H9 (cell line): ENCODE results near the gene SLC4A5. TPM values are rescaled to one million over a fixed set of nuclear protein-coding genes. Genes with fewer than 3 reads are reported as not detected.

ENCODE experiments used
- DNase-seq: peaks from one replicate; pipeline ENCODE4 v3.0.0-alpha.2; 2017
- H2AFZ ChIP-seq: one replicate; pipeline ENCODE4 v1.6.1; 2013; ENCODE audit warnings: mild to moderate bottlenecking, low read length, control low read depth, moderate library complexity
- H2AK5ac ChIP-seq: 2 replicates; pipeline ENCODE4 v1.6.1; 2013; ENCODE audit warnings: low read length, control low read depth, mixed read lengths; ENCODE audit not compliant: insufficient read length
- H2BK120ac ChIP-seq: one replicate; pipeline ENCODE4 v1.6.1; 2013; ENCODE audit warnings: low read depth, mild to moderate bottlenecking, low read length, control low read depth, inconsistent platforms; ENCODE audit not compliant: poor library complexity, severe bottlenecking
- H2BK12ac ChIP-seq: 2 replicates; pipeline ENCODE4 v1.6.1; 2013; ENCODE audit warnings: low read length, control low read depth, mixed read lengths, low read depth; ENCODE audit not compliant: insufficient read length
- H2BK15ac ChIP-seq: 2 replicates; pipeline ENCODE4 v1.6.1; 2013; ENCODE audit warnings: low read depth, low read length, control low read depth
- H2BK20ac ChIP-seq: one replicate; pipeline ENCODE4 v1.6.1; 2013; ENCODE audit warnings: low read depth, mild to moderate bottlenecking, low read length, control low read depth, inconsistent platforms; ENCODE audit not compliant: poor library complexity, severe bottlenecking
- H2BK5ac ChIP-seq: 2 replicates; pipeline ENCODE4 v1.6.1; 2013; ENCODE audit warnings: low read length, control low read depth, mixed read lengths; ENCODE audit not compliant: insufficient read length
- H3K14ac ChIP-seq: 2 replicates; pipeline ENCODE4 v1.6.1; 2013; ENCODE audit warnings: low read length, control low read depth; ENCODE audit not compliant: insufficient read depth
- H3K18ac ChIP-seq: 2 replicates; pipeline ENCODE4 v1.6.1; 2013; ENCODE audit warnings: low read depth, mild to moderate bottlenecking, mixed read lengths, low read length, control low read depth; ENCODE audit not compliant: insufficient read length
- H3K23ac ChIP-seq: 2 replicates; pipeline ENCODE4 v1.6.1; 2013; ENCODE audit warnings: low read length, control low read depth, mixed read lengths, low read depth; ENCODE audit not compliant: insufficient read length
- H3K23me2 ChIP-seq: 2 replicates; pipeline ENCODE4 v1.6.1; 2013; ENCODE audit warnings: low read depth, mild to moderate bottlenecking, mixed read lengths, low read length, control low read depth; ENCODE audit not compliant: insufficient read length, poor library complexity, severe bottlenecking
- H3K27ac ChIP-seq: 2 replicates; pipeline ENCODE4 v1.5.1; 2013; ENCODE audit warnings: low read length, control low read depth, mixed read lengths, low read depth; ENCODE audit not compliant: insufficient read length
- H3K27me3 ChIP-seq: 2 replicates; pipeline ENCODE4 v1.6.1; 2013; ENCODE audit warnings: low read length, control low read depth, inconsistent platforms; ENCODE audit not compliant: insufficient read depth
- H3K4ac ChIP-seq: 2 replicates; pipeline ENCODE4 v1.6.1; 2013; ENCODE audit warnings: low read depth, mild to moderate bottlenecking, control low read depth, inconsistent platforms, low read length, moderate library complexity
- H3K4me1 ChIP-seq: 2 replicates; pipeline ENCODE4 v1.6.1; 2013; ENCODE audit warnings: low read length, control low read depth, inconsistent platforms; ENCODE audit not compliant: insufficient read depth
- H3K4me2 ChIP-seq: 2 replicates; pipeline ENCODE4 v1.6.1; 2013; ENCODE audit warnings: low read length, control low read depth, mixed read lengths; ENCODE audit not compliant: insufficient read length, insufficient read depth
- H3K56ac ChIP-seq: 2 replicates; pipeline ENCODE4 v1.6.1; 2013; ENCODE audit warnings: low read depth, mild to moderate bottlenecking, mixed read lengths, low read length, control low read depth; ENCODE audit not compliant: insufficient read length
- H3K79me1 ChIP-seq: 2 replicates; pipeline ENCODE4 v1.6.1; 2013; ENCODE audit warnings: low read depth, mild to moderate bottlenecking, moderate library complexity, low read length, control low read depth, inconsistent platforms; ENCODE audit not compliant: insufficient read depth, poor library complexity, severe bottlenecking
- H3K79me2 ChIP-seq: 2 replicates; pipeline ENCODE4 v1.6.1; 2013; ENCODE audit warnings: low read length, control low read depth, inconsistent platforms; ENCODE audit not compliant: insufficient read depth
- H3K9ac ChIP-seq: 2 replicates; pipeline ENCODE4 v1.6.1; 2013; ENCODE audit warnings: low read length, control low read depth, mixed read lengths; ENCODE audit not compliant: insufficient read length; ENCODE audit errors: extremely low read depth
- H3K9me3 ChIP-seq: one replicate; pipeline ENCODE4 v1.6.1; 2013; ENCODE audit warnings: low read depth, low read length, inconsistent platforms; ENCODE audit not compliant: control insufficient read depth
- H3T11ph ChIP-seq: one replicate; pipeline ENCODE4 v1.6.1; 2013; ENCODE audit warnings: mild to moderate bottlenecking, low read length, control low read depth, inconsistent platforms
- H4K20me1 ChIP-seq: one replicate; pipeline ENCODE4 v1.6.1; 2013; ENCODE audit not compliant: control insufficient read depth, insufficient read length, insufficient read depth
- H4K5ac ChIP-seq: 2 replicates; pipeline ENCODE4 v1.6.1; 2013; ENCODE audit warnings: low read depth, mild to moderate bottlenecking, mixed read lengths, low read length, control low read depth; ENCODE audit not compliant: insufficient read length
- H4K8ac ChIP-seq: replicated peaks from 2 replicates; pipeline ENCODE4 v1.6.1; 2013; ENCODE audit warnings: low read length, control low read depth, mixed read lengths, low read depth; ENCODE audit not compliant: insufficient read length
- H4K91ac ChIP-seq: 2 replicates; pipeline ENCODE4 v1.6.1; 2013; ENCODE audit warnings: low read depth, mild to moderate bottlenecking, moderate library complexity, mixed read lengths, low read length, control low read depth; ENCODE audit not compliant: insufficient read length
- H3K27ac Mint-ChIP-seq, 3 experiments: 2 replicates in 2 of 3; 3 replicates in 1 of 3; pipeline ENCODE4 v1.8.0; 2020 to 2021; ENCODE audit warnings: mixed read lengths in 3 of 3, mild to moderate bottlenecking in 1 of 3, moderate library complexity in 1 of 3
- H3K27me3 Mint-ChIP-seq: 2 replicates; pipeline ENCODE4 v1.8.0; 2021; ENCODE audit warnings: low read depth, mild to moderate bottlenecking, moderate library complexity, mixed read lengths
- H3K36me3 Mint-ChIP-seq, 3 experiments: 2 replicates in 2 of 3; 3 replicates in 1 of 3; pipeline ENCODE4 v1.8.0; 2020 to 2021; ENCODE audit warnings: low read depth in 3 of 3, mixed read lengths in 3 of 3; ENCODE audit not compliant: insufficient read depth in 1 of 3
- H3K4me1 Mint-ChIP-seq, 2 experiments: 2 replicates each; pipeline ENCODE4 v1.8.0; 2020; ENCODE audit warnings: mixed read lengths in 2 of 2
- H3K4me3 Mint-ChIP-seq, 2 experiments: 2 replicates in 1 of 2; 3 replicates in 1 of 2; pipeline ENCODE4 v1.8.0; 2020 to 2021; ENCODE audit warnings: mild to moderate bottlenecking in 2 of 2, mixed read lengths in 2 of 2, moderate library complexity in 1 of 2
- H3K9me3 Mint-ChIP-seq, 2 experiments: 2 replicates in 1 of 2; 3 replicates in 1 of 2; pipeline ENCODE4 v1.8.0; 2020; ENCODE audit warnings: mild to moderate bottlenecking in 2 of 2, mixed read lengths in 2 of 2, moderate library complexity in 1 of 2
- CTCF ChIP-seq: fragments of 200-600 bp; sonication (generic); conservative IDR thresholded peaks from 3 replicates; pipeline ENCODE4 v1.8.0; 2021; ENCODE audit warnings: antibody characterized with exemption, mild to moderate bottlenecking
- WGBS: extraction: QIAGEN DNeasy Blood & Tissue Kit; methylation state at CpG from one replicate; pipeline ENCODE4 v1.1.7; 2013; ENCODE audit warnings: missing lambda C conversion rate, low lambda C conversion rate, mixed read lengths; ENCODE audit not compliant: insufficient read length; ENCODE audit errors: extremely low coverage; 5-methylcytosine and 5-hydroxymethylcytosine counted together
- total RNA-seq: library from RNA; stranded (reverse); gene quantifications from 2 replicates; pipeline ENCODE4 v1.2.1, GENCODE V29; 2021

The SLC4A5 gene
- total RNA-seq, 1 experiment from 2014 or later, result 0.50 TPM

DNA sequence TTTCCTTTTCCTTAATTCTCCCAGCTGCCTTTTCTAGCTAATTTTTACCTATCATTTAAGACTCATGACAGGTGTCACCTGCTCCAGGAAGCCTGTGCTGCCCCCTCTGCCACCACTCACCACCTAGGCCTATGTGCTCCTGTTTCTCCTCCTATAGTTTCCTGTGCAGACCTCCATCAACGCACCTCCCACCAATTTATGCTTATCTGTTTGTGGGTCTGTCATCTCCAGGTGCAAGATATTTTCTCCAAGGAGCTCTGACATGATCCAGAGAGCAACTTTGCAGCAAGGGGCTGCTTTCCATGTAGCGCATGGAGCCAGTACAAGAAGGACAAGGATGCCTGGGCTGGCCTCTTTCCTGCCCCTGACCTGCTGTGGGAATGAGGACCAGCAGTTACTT is 42.7 kb downstream of the SLC4A5 start:
- no CpG with 5 or more reads among the region's 2 CpGs for WGBS
- H3K27ac Mint-ChIP-seq, result no peak overlapping the region; a peak in 1 of 7 replicates
- Histone ChIP-seq H4K20me1 (no peaks in the 10 kb centered on the region), H3K18ac (no peak overlapping the region), H2BK12ac (no peak overlapping the region), H3K9ac (no peak overlapping the region), H3K79me1 (no peaks in the 10 kb centered on the region), H3K14ac (no peak overlapping the region), H4K5ac (no peak overlapping the region), H3K4ac (no peak overlapping the region), H2BK5ac (no peak overlapping the region), H3K9me3 (no peaks in the 10 kb centered on the region), H2BK120ac (no peak overlapping the region), H3K4me1 (no peaks in the 10 kb centered on the region), H2AFZ (no peak overlapping the region), H3K27ac (no peak overlapping the region), H2BK15ac (no peak overlapping the region), H3K27me3 (no peaks in the 10 kb centered on the region), H3K79me2 (no peaks in the 10 kb centered on the region), H3K4me2 (no peak overlapping the region), H3K23ac (no peak overlapping the region), H2BK20ac (no peak overlapping the region), H4K8ac (no peak overlapping the region), H3T11ph (no peak overlapping the region), H4K91ac (no peak overlapping the region), H3K23me2 (peaks cover 4% of the 10 kb centered on the region), H2AK5ac (no peak overlapping the region), H3K56ac (no peak overlapping the region)
- peaks cover 9 to 12% of the 10 kb centered on the region in 2 experiments; a peak in 4 of 5 replicates for H3K9me3 Mint-ChIP-seq
- H3K36me3 Mint-ChIP-seq, result peaks cover 0 to 4% (median 0%) of the 10 kb centered on the region in 3 experiments; a peak in 2 of 7 replicates
- no peak for DNase-seq
- H3K4me1 Mint-ChIP-seq, result peaks cover 0 to 3% of the 10 kb centered on the region in 2 experiments; a peak in 1 of 4 replicates
- peaks cover 5% of the 10 kb centered on the region for H3K27me3 Mint-ChIP-seq
- no peak for TF ChIP-seq CTCF
- H3K4me3 Mint-ChIP-seq, result no peak overlapping the region
